DLD1 (cell line): ENCODE results near the gene TTC7B.
"Not testable (repeated sequence)": the region's sequence is repeated elsewhere in the genome, so short reads cannot be mapped to it uniquely, and the experiment has no call there.

Experiments used
- in situ Hi-C: cut with HindIII; loops from 2 replicates; pipeline ENCODE4 v1.10.0; 2017; ENCODE audit warnings: low sequenced_read_pairs

TTC7B gene

GRCh38 chr14:90831821-90832220 lies 15.6 kb upstream of the TTC7B start:
- in situ Hi-C loops, result no loop called here

- in situ Hi-C loops, result no loop called here
These were observed 14.9 kb upstream of the TTC7B start for GRCh38 chr14:90830931-90831701.

- in situ Hi-C loops, result no loop called here
These were observed 13.4 kb upstream of the TTC7B start for GRCh38 chr14:90829677-90830076.

- in situ Hi-C loops, result no loop called here
These were observed 12.6 kb upstream of the TTC7B start for GRCh38 chr14:90828642-90829487.

GRCh38 chr14:90827919-90828610 lies 11.8 kb upstream of the TTC7B start:
- in situ Hi-C loops, result no loop called here

GRCh38 chr14:90823542-90823941 lies 7.3 kb upstream of the TTC7B start:
- in situ Hi-C loops, result not testable (repeated sequence)

GRCh38 chr14:90820958-90821357 lies 4.7 kb upstream of the TTC7B start:
- in situ Hi-C loops, result no loop called here

- in situ Hi-C loops, result no loop called here
These were observed 3.6 kb upstream of the TTC7B start for GRCh38 chr14:90819734-90820393.

GRCh38 chr14:90818715-90819114 lies 2.5 kb upstream of the TTC7B start:
- in situ Hi-C loops, result no loop called here

GRCh38 chr14:90816681-90817436 lies 629 bp upstream of the TTC7B start:
- in situ Hi-C loops, result no loop called here

- in situ Hi-C loops, result no loop called here
These were observed 733 bp downstream of the TTC7B start for GRCh38 chr14:90815572-90815821.

- in situ Hi-C loops, result no loop called here
These were observed 1.2 kb downstream of the TTC7B start for GRCh38 chr14:90814806-90815571.

- in situ Hi-C loops, result no loop called here
These were observed 2.8 kb downstream of the TTC7B start for GRCh38 chr14:90813442-90813841.

- in situ Hi-C loops, result no loop called here
These were observed 4.1 kb downstream of the TTC7B start for GRCh38 chr14:90812109-90812508.

- in situ Hi-C loops, result no loop called here
These were observed 4.6 kb downstream of the TTC7B start for GRCh38 chr14:90811641-90812040.

GRCh38 chr14:90810806-90811205 lies 5.4 kb downstream of the TTC7B start:
- in situ Hi-C loops, result no loop called here

- in situ Hi-C loops, result no loop called here
These were observed 6.5 kb downstream of the TTC7B start for GRCh38 chr14:90809530-90810312.

- in situ Hi-C loops, result no loop called here
These were observed 7.3 kb downstream of the TTC7B start for GRCh38 chr14:90808759-90809529.
